H9 (cell line): ENCODE data around the gene CDCA3. TPM values are rescaled to one million over a fixed set of nuclear protein-coding genes. Genes with fewer than 3 reads are reported as not detected.
"Not testable (repeated sequence)": the region's sequence is repeated elsewhere in the genome, so short reads cannot be mapped to it uniquely, and the experiment has no call there.

Experiments used
- DNase-seq: peaks from one replicate; pipeline ENCODE4 v3.0.0-alpha.2; 2017
- H2AFZ ChIP-seq: one replicate; pipeline ENCODE4 v1.6.1; 2013; ENCODE audit warnings: mild to moderate bottlenecking, low read length, control low read depth, moderate library complexity
- H2AK5ac ChIP-seq: 2 replicates; pipeline ENCODE4 v1.6.1; 2013; ENCODE audit warnings: low read length, control low read depth, mixed read lengths; ENCODE audit not compliant: insufficient read length
- H2BK120ac ChIP-seq: one replicate; pipeline ENCODE4 v1.6.1; 2013; ENCODE audit warnings: low read depth, mild to moderate bottlenecking, low read length, control low read depth, inconsistent platforms; ENCODE audit not compliant: poor library complexity, severe bottlenecking
- H2BK12ac ChIP-seq: 2 replicates; pipeline ENCODE4 v1.6.1; 2013; ENCODE audit warnings: low read length, control low read depth, mixed read lengths, low read depth; ENCODE audit not compliant: insufficient read length
- H2BK15ac ChIP-seq: 2 replicates; pipeline ENCODE4 v1.6.1; 2013; ENCODE audit warnings: low read depth, low read length, control low read depth
- H2BK20ac ChIP-seq: one replicate; pipeline ENCODE4 v1.6.1; 2013; ENCODE audit warnings: low read depth, mild to moderate bottlenecking, low read length, control low read depth, inconsistent platforms; ENCODE audit not compliant: poor library complexity, severe bottlenecking
- H2BK5ac ChIP-seq: 2 replicates; pipeline ENCODE4 v1.6.1; 2013; ENCODE audit warnings: low read length, control low read depth, mixed read lengths; ENCODE audit not compliant: insufficient read length
- H3K14ac ChIP-seq: 2 replicates; pipeline ENCODE4 v1.6.1; 2013; ENCODE audit warnings: low read length, control low read depth; ENCODE audit not compliant: insufficient read depth
- H3K18ac ChIP-seq: 2 replicates; pipeline ENCODE4 v1.6.1; 2013; ENCODE audit warnings: low read depth, mild to moderate bottlenecking, mixed read lengths, low read length, control low read depth; ENCODE audit not compliant: insufficient read length
- H3K23ac ChIP-seq: 2 replicates; pipeline ENCODE4 v1.6.1; 2013; ENCODE audit warnings: low read length, control low read depth, mixed read lengths, low read depth; ENCODE audit not compliant: insufficient read length
- H3K23me2 ChIP-seq: 2 replicates; pipeline ENCODE4 v1.6.1; 2013; ENCODE audit warnings: low read depth, mild to moderate bottlenecking, mixed read lengths, low read length, control low read depth; ENCODE audit not compliant: insufficient read length, poor library complexity, severe bottlenecking
- H3K27ac ChIP-seq: 2 replicates; pipeline ENCODE4 v1.5.1; 2013; ENCODE audit warnings: low read length, control low read depth, mixed read lengths, low read depth; ENCODE audit not compliant: insufficient read length
- H3K27me3 ChIP-seq: 2 replicates; pipeline ENCODE4 v1.6.1; 2013; ENCODE audit warnings: low read length, control low read depth, inconsistent platforms; ENCODE audit not compliant: insufficient read depth
- H3K4ac ChIP-seq: 2 replicates; pipeline ENCODE4 v1.6.1; 2013; ENCODE audit warnings: low read depth, mild to moderate bottlenecking, control low read depth, inconsistent platforms, low read length, moderate library complexity
- H3K4me1 ChIP-seq: 2 replicates; pipeline ENCODE4 v1.6.1; 2013; ENCODE audit warnings: low read length, control low read depth, inconsistent platforms; ENCODE audit not compliant: insufficient read depth
- H3K4me2 ChIP-seq: 2 replicates; pipeline ENCODE4 v1.6.1; 2013; ENCODE audit warnings: low read length, control low read depth, mixed read lengths; ENCODE audit not compliant: insufficient read length, insufficient read depth
- H3K56ac ChIP-seq: 2 replicates; pipeline ENCODE4 v1.6.1; 2013; ENCODE audit warnings: low read depth, mild to moderate bottlenecking, mixed read lengths, low read length, control low read depth; ENCODE audit not compliant: insufficient read length
- H3K79me1 ChIP-seq: 2 replicates; pipeline ENCODE4 v1.6.1; 2013; ENCODE audit warnings: low read depth, mild to moderate bottlenecking, moderate library complexity, low read length, control low read depth, inconsistent platforms; ENCODE audit not compliant: insufficient read depth, poor library complexity, severe bottlenecking
- H3K79me2 ChIP-seq: 2 replicates; pipeline ENCODE4 v1.6.1; 2013; ENCODE audit warnings: low read length, control low read depth, inconsistent platforms; ENCODE audit not compliant: insufficient read depth
- H3K9ac ChIP-seq: 2 replicates; pipeline ENCODE4 v1.6.1; 2013; ENCODE audit warnings: low read length, control low read depth, mixed read lengths; ENCODE audit not compliant: insufficient read length; ENCODE audit errors: extremely low read depth
- H3K9me3 ChIP-seq: one replicate; pipeline ENCODE4 v1.6.1; 2013; ENCODE audit warnings: low read depth, low read length, inconsistent platforms; ENCODE audit not compliant: control insufficient read depth
- H3T11ph ChIP-seq: one replicate; pipeline ENCODE4 v1.6.1; 2013; ENCODE audit warnings: mild to moderate bottlenecking, low read length, control low read depth, inconsistent platforms
- H4K20me1 ChIP-seq: one replicate; pipeline ENCODE4 v1.6.1; 2013; ENCODE audit not compliant: control insufficient read depth, insufficient read length, insufficient read depth
- H4K5ac ChIP-seq: 2 replicates; pipeline ENCODE4 v1.6.1; 2013; ENCODE audit warnings: low read depth, mild to moderate bottlenecking, mixed read lengths, low read length, control low read depth; ENCODE audit not compliant: insufficient read length
- H4K8ac ChIP-seq: replicated peaks from 2 replicates; pipeline ENCODE4 v1.6.1; 2013; ENCODE audit warnings: low read length, control low read depth, mixed read lengths, low read depth; ENCODE audit not compliant: insufficient read length
- H4K91ac ChIP-seq: 2 replicates; pipeline ENCODE4 v1.6.1; 2013; ENCODE audit warnings: low read depth, mild to moderate bottlenecking, moderate library complexity, mixed read lengths, low read length, control low read depth; ENCODE audit not compliant: insufficient read length
- H3K27ac Mint-ChIP-seq, 3 experiments: 2 replicates in 2 of 3; 3 replicates in 1 of 3; pipeline ENCODE4 v1.8.0; 2020 to 2021; ENCODE audit warnings: mixed read lengths in 3 of 3, mild to moderate bottlenecking in 1 of 3, moderate library complexity in 1 of 3
- H3K27me3 Mint-ChIP-seq: 2 replicates; pipeline ENCODE4 v1.8.0; 2021; ENCODE audit warnings: low read depth, mild to moderate bottlenecking, moderate library complexity, mixed read lengths
- H3K36me3 Mint-ChIP-seq, 3 experiments: 2 replicates in 2 of 3; 3 replicates in 1 of 3; pipeline ENCODE4 v1.8.0; 2020 to 2021; ENCODE audit warnings: low read depth in 3 of 3, mixed read lengths in 3 of 3; ENCODE audit not compliant: insufficient read depth in 1 of 3
- H3K4me1 Mint-ChIP-seq, 2 experiments: 2 replicates each; pipeline ENCODE4 v1.8.0; 2020; ENCODE audit warnings: mixed read lengths in 2 of 2
- H3K4me3 Mint-ChIP-seq, 2 experiments: 2 replicates in 1 of 2; 3 replicates in 1 of 2; pipeline ENCODE4 v1.8.0; 2020 to 2021; ENCODE audit warnings: mild to moderate bottlenecking in 2 of 2, mixed read lengths in 2 of 2, moderate library complexity in 1 of 2
- H3K9me3 Mint-ChIP-seq, 2 experiments: 2 replicates in 1 of 2; 3 replicates in 1 of 2; pipeline ENCODE4 v1.8.0; 2020; ENCODE audit warnings: mild to moderate bottlenecking in 2 of 2, mixed read lengths in 2 of 2, moderate library complexity in 1 of 2
- CTCF ChIP-seq: fragments of 200-600 bp; sonication (generic); conservative IDR thresholded peaks from 3 replicates; pipeline ENCODE4 v1.8.0; 2021; ENCODE audit warnings: antibody characterized with exemption, mild to moderate bottlenecking
- WGBS: extraction: QIAGEN DNeasy Blood & Tissue Kit; methylation state at CpG from one replicate; pipeline ENCODE4 v1.1.7; 2013; ENCODE audit warnings: missing lambda C conversion rate, low lambda C conversion rate, mixed read lengths; ENCODE audit not compliant: insufficient read length; ENCODE audit errors: extremely low coverage; 5-methylcytosine and 5-hydroxymethylcytosine counted together
- total RNA-seq: library from RNA; stranded (reverse); gene quantifications from 2 replicates; pipeline ENCODE4 v1.2.1, GENCODE V29; 2021

CDCA3 gene
- total RNA-seq, 1 experiment from 2014 or later, result 45.1 TPM

- peak overlapping the region; percentile 69 for H3K4me2 ChIP-seq
- H3K79me2 ChIP-seq, result peaks cover 5% of the 10 kb centered on the region; the same call in 1 of the 2 replicates
- peaks cover 28 to 49% (median 39%) of the 10 kb centered on the region in 3 experiments for H3K36me3 Mint-ChIP-seq
Measured at GRCh38 chr12:6871052-6871957, 20.2 kb upstream of the CDCA3 start.

GRCh38 chr12:6870304-6870703 lies 19.2 kb upstream of the CDCA3 start:
- not testable (repeated sequence) for H3K79me2 ChIP-seq, H2AK5ac ChIP-seq, H3K14ac ChIP-seq, H3K27me3 ChIP-seq, DNase-seq, H3K4me2 ChIP-seq, H4K91ac ChIP-seq, H3K18ac ChIP-seq, H3T11ph ChIP-seq, H3K27me3 Mint-ChIP-seq, H4K5ac ChIP-seq, H3K27ac ChIP-seq, H3K9me3 Mint-ChIP-seq, H3K56ac ChIP-seq, H3K9ac ChIP-seq, H2BK12ac ChIP-seq, H4K20me1 ChIP-seq, H2BK15ac ChIP-seq, H3K4me1 ChIP-seq, H2BK5ac ChIP-seq, H4K8ac ChIP-seq, H3K4ac ChIP-seq, H2AFZ ChIP-seq, H3K9me3 ChIP-seq, H3K23ac ChIP-seq, H3K79me1 ChIP-seq, H2BK20ac ChIP-seq, H2BK120ac ChIP-seq
- no CpG with 5 or more reads among the region's 4 CpGs for WGBS
- Mint-ChIP-seq H3K27ac (peak overlapping the region in 2 of 3 experiments; percentile 79 to 81; a peak in 3 of 7 replicates), H3K4me3 (peak overlapping the region; percentile 24 to 25; a peak in 4 of 5 replicates), H3K4me1 (peaks cover 53 to 63% of the 10 kb centered on the region in 2 experiments), H3K36me3 (peaks cover 31 to 51% (median 38%) of the 10 kb centered on the region in 3 experiments)
- peaks cover 16% of the 10 kb centered on the region for H3K23me2 ChIP-seq

More at GRCh38 chr12:6871052-6871957, 20.2 kb upstream of the CDCA3 start:
- no peaks in the 10 kb centered on the region for H3K27me3 ChIP-seq
- no peak for TF ChIP-seq CTCF
- no peak overlapping the region for H3T11ph ChIP-seq
- H4K8ac ChIP-seq, result no peak overlapping the region
- peaks cover 44 to 55% of the 10 kb centered on the region in 2 experiments for H3K4me1 Mint-ChIP-seq
- H3K56ac ChIP-seq, result no peak overlapping the region
- peak; percentile 64 for DNase-seq
- no peak overlapping the region for H3K9ac ChIP-seq
- no peak overlapping the region for H2BK20ac ChIP-seq
- H3K4me3 Mint-ChIP-seq, result peak overlapping the region; percentile 92 to 96
- H2BK5ac ChIP-seq, result no peak overlapping the region
- H2AK5ac ChIP-seq, result no peak overlapping the region
- H3K18ac ChIP-seq, result no peak overlapping the region
- H4K91ac ChIP-seq, result no peak overlapping the region
- no peak overlapping the region for H2BK120ac ChIP-seq
- no CpG with 5 or more reads among the region's 12 CpGs for WGBS
- no peak overlapping the region for H2BK12ac ChIP-seq
- no peaks in the 10 kb centered on the region; a peak in 1 of 5 replicates for H3K9me3 Mint-ChIP-seq
- no peak overlapping the region for H3K4ac ChIP-seq
- H3K27ac Mint-ChIP-seq, result peak overlapping the region in 2 of 3 experiments; percentile 85 to 95; a peak in 4 of 7 replicates
- no peak overlapping the region for H3K14ac ChIP-seq
- H3K27me3 Mint-ChIP-seq, result no peaks in the 10 kb centered on the region; the same call in 1 of the 2 replicates
- no peaks in the 10 kb centered on the region for H3K79me1 ChIP-seq
- no peak overlapping the region for H2AFZ ChIP-seq
- H4K5ac ChIP-seq, result no peak overlapping the region
- peaks cover 16% of the 10 kb centered on the region for H3K23me2 ChIP-seq
- no peaks in the 10 kb centered on the region for H4K20me1 ChIP-seq
- H3K23ac ChIP-seq, result no peak overlapping the region
- H3K4me1 ChIP-seq, result no peaks in the 10 kb centered on the region; the same call in 1 of the 2 replicates
- no peaks in the 10 kb centered on the region for H3K9me3 ChIP-seq
- no peak overlapping the region for H3K27ac ChIP-seq
- H2BK15ac ChIP-seq, result no peak overlapping the region
